Endothelial cell (in vitro differentiated cells): Measurements from ENCODE around the gene ADAD1. TPM values are rescaled to one million over a fixed set of nuclear protein-coding genes. Genes with fewer than 3 reads are reported as not detected.

Source experiments
- DNase-seq: peaks from one replicate; pipeline ENCODE4 v3.0.0; 2021; ENCODE audit warnings: low spot score
- H3K27ac Mint-ChIP-seq: one replicate; pipeline ENCODE4 v1.8.0; 2021; ENCODE audit warnings: mixed read lengths, inconsistent platforms; ENCODE audit not compliant: unreplicated experiment
- H3K27me3 Mint-ChIP-seq: one replicate; pipeline ENCODE4 v1.8.0; 2021; ENCODE audit warnings: mild to moderate bottlenecking, moderate library complexity, mixed read lengths, inconsistent platforms; ENCODE audit not compliant: unreplicated experiment
- H3K36me3 Mint-ChIP-seq: one replicate; pipeline ENCODE4 v1.8.0; 2021; ENCODE audit warnings: mild to moderate bottlenecking, low read depth, mixed read lengths, inconsistent platforms; ENCODE audit not compliant: unreplicated experiment
- H3K4me1 Mint-ChIP-seq: one replicate; pipeline ENCODE4 v1.8.0; 2021; ENCODE audit warnings: mild to moderate bottlenecking, mixed read lengths, inconsistent platforms; ENCODE audit not compliant: unreplicated experiment
- H3K4me3 Mint-ChIP-seq: one replicate; pipeline ENCODE4 v1.8.0; 2021; ENCODE audit warnings: mild to moderate bottlenecking, mixed read lengths, inconsistent platforms; ENCODE audit not compliant: unreplicated experiment
- H3K9me3 Mint-ChIP-seq: one replicate; pipeline ENCODE4 v1.8.0; 2021; ENCODE audit warnings: mixed read lengths, inconsistent platforms; ENCODE audit not compliant: unreplicated experiment
- CTCF ChIP-seq: fragments of 200-600 bp; sonication (generic); IDR thresholded peaks from one replicate; pipeline ENCODE4 v1.5.0; 2021; ENCODE audit warnings: antibody characterized with exemption; ENCODE audit not compliant: unreplicated experiment
- total RNA-seq: library from RNA; stranded (reverse); fragmentation: NEBNext Ultra II Directional; extraction: Animal tissue kit (Norgen Biotek cat#: 25700); gene quantifications from one replicate; pipeline ENCODE4 v1.2.1, GENCODE V29; 2021; ENCODE audit not compliant: unreplicated experiment

The ADAD1 gene
- total RNA-seq, 1 donor from 2014 or later, result not detected

GRCh38 chr4:122475233-122475632 lies 96.4 kb downstream of the ADAD1 start:
- no peaks in the 10 kb centered on the region for H3K36me3 Mint-ChIP-seq
- no peak for TF ChIP-seq CTCF
- H3K27ac Mint-ChIP-seq, result no peak overlapping the region
- DNase-seq, result no peak
- no peaks in the 10 kb centered on the region for H3K9me3 Mint-ChIP-seq
- no peak overlapping the region for H3K4me3 Mint-ChIP-seq
- H3K4me1 Mint-ChIP-seq, result no peaks in the 10 kb centered on the region
- no peaks in the 10 kb centered on the region for H3K27me3 Mint-ChIP-seq

DNA sequence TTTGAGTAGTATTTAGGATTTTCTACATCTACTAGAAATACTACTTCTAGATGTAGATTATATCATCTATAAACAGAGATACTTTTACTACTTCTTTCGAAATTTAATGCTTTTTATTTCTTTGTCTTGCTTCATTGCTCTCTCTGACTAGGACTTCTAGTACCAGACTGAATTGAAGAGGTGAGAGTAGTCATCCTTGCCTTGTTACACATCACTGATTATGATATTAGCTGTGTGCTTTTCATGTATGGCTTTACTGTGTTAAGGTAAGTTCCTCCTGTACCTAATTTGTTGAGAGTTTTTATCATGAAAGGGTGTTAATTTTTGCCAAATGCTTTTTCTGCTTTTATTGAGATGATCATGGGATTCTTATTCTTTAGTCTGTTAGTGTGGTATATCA lies 97.3 kb downstream of the ADAD1 start:
- TF ChIP-seq CTCF, result no peak
- H3K36me3 Mint-ChIP-seq, result no peaks in the 10 kb centered on the region
- no peak overlapping the region for H3K4me3 Mint-ChIP-seq
- no peak for DNase-seq
- no peaks in the 10 kb centered on the region for H3K27me3 Mint-ChIP-seq
- no peaks in the 10 kb centered on the region for H3K9me3 Mint-ChIP-seq
- H3K27ac Mint-ChIP-seq, result no peak overlapping the region
- no peaks in the 10 kb centered on the region for H3K4me1 Mint-ChIP-seq

DNA sequence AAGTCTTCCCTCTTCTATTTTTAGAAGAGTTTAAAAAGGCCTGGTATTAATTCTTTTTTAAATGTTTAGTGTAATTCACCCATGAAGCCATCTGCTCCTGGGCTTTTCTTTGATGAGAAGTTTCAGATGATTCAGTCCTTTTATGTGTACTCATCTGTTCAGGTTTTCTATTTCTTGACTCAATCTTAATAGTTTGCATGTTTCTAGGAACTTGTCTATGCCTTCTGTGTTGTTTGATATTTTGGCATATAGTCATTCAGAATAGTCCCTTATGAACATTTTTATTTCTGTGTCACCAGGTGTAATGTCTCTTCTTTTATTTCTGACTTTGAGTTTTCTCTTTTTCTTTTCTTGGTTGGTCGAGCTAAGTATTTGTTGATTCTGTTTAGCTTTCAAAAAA lies 97.9 kb downstream of the ADAD1 start:
- no peak overlapping the region for H3K4me3 Mint-ChIP-seq
- no peaks in the 10 kb centered on the region for H3K4me1 Mint-ChIP-seq
- no peak for TF ChIP-seq CTCF
- H3K27ac Mint-ChIP-seq, result no peak overlapping the region
- DNase-seq, result no peak
- no peaks in the 10 kb centered on the region for H3K36me3 Mint-ChIP-seq
- H3K9me3 Mint-ChIP-seq, result no peaks in the 10 kb centered on the region
- H3K27me3 Mint-ChIP-seq, result no peaks in the 10 kb centered on the region

Other genes with a start within 250 kb of the ADAD1 start
- 59.6 TPM for gene BLTP1, start 226.7 kb upstream of the ADAD1 start, total RNA-seq
- not detected for gene IL2, start 77.7 kb downstream of the ADAD1 start, total RNA-seq
- not detected for gene IL21, start 242.1 kb downstream of the ADAD1 start, total RNA-seq